ENCODE data around the gene CTF1. TPM values are rescaled to one million over a fixed set of nuclear protein-coding genes. Genes with fewer than 3 reads are reported as not detected.

CTF1 gene
- total RNA-seq, 1 donor from 2014 or later: 3.2 TPM

- intact Hi-C loops (cut with DNase I): no loop called here
- Histone ChIP-seq H3K9me3 (no peaks in the 10 kb centered on the region), H3K36me3 (peaks cover 0 to 10% of the 10 kb centered on the region in 2 donors), H3K27me3 (no peaks in the 10 kb centered on the region), H3K4me3 (no peak overlapping the region), H3K4me1 (no peaks in the 10 kb centered on the region), H3K27ac (no peak overlapping the region)
- DNase-seq (ENCODE audit: extremely low spot score in 2 of 2): no peak
- no peak for TF ChIP-seq POLR2AphosphoS5 (IDR thresholded peaks at IDR 0.05; ENCODE audit: insufficient read depth in 1 of 2, low read depth in 1 of 2)
- no peak for TF ChIP-seq CTCF (IDR thresholded peaks at IDR 0.05)
- no peak for TF ChIP-seq POLR2A (IDR thresholded peaks at IDR 0.05)
Measured at GRCh38 chr16:30882429-30883310, 13.7 kb upstream of the CTF1 start.

- no peak for DNase-seq (ENCODE audit: extremely low spot score in 2 of 2)
- TF ChIP-seq CTCF (IDR thresholded peaks at IDR 0.05) (no peak), POLR2AphosphoS5 (IDR thresholded peaks at IDR 0.05; ENCODE audit: insufficient read depth in 1 of 2, low read depth in 1 of 2) (no peak), POLR2A (IDR thresholded peaks at IDR 0.05) (no peak)
- H3K4me1 ChIP-seq: no peaks in the 10 kb centered on the region
- H3K9me3 ChIP-seq: no peaks in the 10 kb centered on the region
- no peak overlapping the region for H3K4me3 ChIP-seq
- H3K27me3 ChIP-seq: no peaks in the 10 kb centered on the region
- intact Hi-C loops (cut with DNase I): no loop called here
- H3K27ac ChIP-seq: no peak overlapping the region
- H3K36me3 ChIP-seq: peaks cover 0 to 23% of the 10 kb centered on the region in 2 donors
Measured at GRCh38 chr16:30884760-30885159, 11.7 kb upstream of the CTF1 start.

GRCh38 chr16:30885196-30885595 lies 11.2 kb upstream of the CTF1 start:
- no peaks in the 10 kb centered on the region for H3K4me1 ChIP-seq
- TF ChIP-seq POLR2AphosphoS5 (IDR thresholded peaks at IDR 0.05; ENCODE audit: insufficient read depth in 1 of 2, low read depth in 1 of 2) (no peak), CTCF (IDR thresholded peaks at IDR 0.05) (no peak), POLR2A (IDR thresholded peaks at IDR 0.05) (no peak)
- intact Hi-C loops (cut with DNase I): no loop called here
- H3K27ac ChIP-seq: no peak overlapping the region
- H3K27me3 ChIP-seq: no peaks in the 10 kb centered on the region
- H3K9me3 ChIP-seq: no peaks in the 10 kb centered on the region
- no peak for DNase-seq (ENCODE audit: extremely low spot score in 2 of 2)
- no peak overlapping the region for H3K4me3 ChIP-seq
- H3K36me3 ChIP-seq: peaks cover 0 to 24% of the 10 kb centered on the region in 2 donors

GRCh38 chr16:30886145-30886544 lies 10.3 kb upstream of the CTF1 start:
- no peak overlapping the region for H3K4me3 ChIP-seq
- H3K4me1 ChIP-seq: no peaks in the 10 kb centered on the region
- no peak overlapping the region for H3K27ac ChIP-seq
- peaks cover 0 to 32% of the 10 kb centered on the region in 2 donors for H3K36me3 ChIP-seq
- no peak for TF ChIP-seq POLR2A (IDR thresholded peaks at IDR 0.05)
- no peak for TF ChIP-seq POLR2AphosphoS5 (IDR thresholded peaks at IDR 0.05; ENCODE audit: insufficient read depth in 1 of 2, low read depth in 1 of 2)
- no peak for TF ChIP-seq CTCF (IDR thresholded peaks at IDR 0.05)
- no peaks in the 10 kb centered on the region for H3K27me3 ChIP-seq
- no peak for DNase-seq (ENCODE audit: extremely low spot score in 2 of 2)
- intact Hi-C loops (cut with DNase I): no loop called here
- no peaks in the 10 kb centered on the region for H3K9me3 ChIP-seq

GRCh38 chr16:30887927-30888326 lies 8.5 kb upstream of the CTF1 start:
- H3K36me3 ChIP-seq: peaks cover 0 to 38% of the 10 kb centered on the region in 2 donors
- no peaks in the 10 kb centered on the region for H3K9me3 ChIP-seq
- no peaks in the 10 kb centered on the region for H3K27me3 ChIP-seq
- peaks cover 8% of the 10 kb centered on the region for H3K4me1 ChIP-seq
- H3K27ac ChIP-seq: no peak overlapping the region
- TF ChIP-seq POLR2A (IDR thresholded peaks at IDR 0.05): no peak
- no peak for TF ChIP-seq CTCF (IDR thresholded peaks at IDR 0.05)
- TF ChIP-seq POLR2AphosphoS5 (IDR thresholded peaks at IDR 0.05; ENCODE audit: insufficient read depth in 1 of 2, low read depth in 1 of 2): no peak
- intact Hi-C loops (cut with DNase I): no loop called here
- H3K4me3 ChIP-seq: no peak overlapping the region
- no peak for DNase-seq (ENCODE audit: extremely low spot score in 2 of 2)
